ENCODE data around the gene CD86.
A peak's percentile ranks its signal among the peaks of the same experiment; 100 is the strongest.

CD86 gene, protein sequence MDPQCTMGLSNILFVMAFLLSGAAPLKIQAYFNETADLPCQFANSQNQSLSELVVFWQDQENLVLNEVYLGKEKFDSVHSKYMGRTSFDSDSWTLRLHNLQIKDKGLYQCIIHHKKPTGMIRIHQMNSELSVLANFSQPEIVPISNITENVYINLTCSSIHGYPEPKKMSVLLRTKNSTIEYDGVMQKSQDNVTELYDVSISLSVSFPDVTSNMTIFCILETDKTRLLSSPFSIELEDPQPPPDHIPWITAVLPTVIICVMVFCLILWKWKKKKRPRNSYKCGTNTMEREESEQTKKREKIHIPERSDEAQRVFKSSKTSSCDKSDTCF

GRCh38 chr3:122055215-122055614 is at the start of gene CD86:
Gene CD86 (plus strand): TSS chr3:122055362. CDS start chr3:122055490, 128 bp downstream.
- DNase-seq, result no peak
- Histone ChIP-seq H3K27ac (no peak within 1 kb of the TSS), H3K9me3 (no peaks in the 10 kb centered on the region), H3K4me3 (peak within 1 kb of the TSS; percentile 13 to 25), H3K36me3 (no peaks in the 10 kb centered on the region), H3K27me3 (no peaks in the 10 kb centered on the region), H3K4me1 (no peaks in the 10 kb centered on the region)
- intact Hi-C loops (cut with DNase I; ENCODE audit: low total_unique reads), result no loop called here
- no peak for TF ChIP-seq CTCF (IDR thresholded peaks at IDR 0.05)

GRCh38 chr3:122006267-122006666 is 48.9 kb upstream of the CD86 start:
- Histone ChIP-seq H3K4me3 (no peak overlapping the region), H3K27me3 (no peaks in the 10 kb centered on the region), H3K27ac (no peak overlapping the region), H3K4me1 (no peaks in the 10 kb centered on the region), H3K9me3 (no peaks in the 10 kb centered on the region), H3K36me3 (no peaks in the 10 kb centered on the region)
- TF ChIP-seq CTCF (IDR thresholded peaks at IDR 0.05), result no peak
- no peak for DNase-seq
- intact Hi-C loops (cut with DNase I; ENCODE audit: low total_unique reads), result no loop called here

- H3K4me1 ChIP-seq, result no peaks in the 10 kb centered on the region
- TF ChIP-seq CTCF (IDR thresholded peaks at IDR 0.05), result no peak
- H3K27me3 ChIP-seq, result no peaks in the 10 kb centered on the region
- H3K36me3 ChIP-seq, result no peaks in the 10 kb centered on the region
- intact Hi-C loops (cut with DNase I; ENCODE audit: low total_unique reads), result no loop called here
- no peak for DNase-seq
- H3K4me3 ChIP-seq, result no peak overlapping the region
- no peak overlapping the region for H3K27ac ChIP-seq
- no peaks in the 10 kb centered on the region for H3K9me3 ChIP-seq
Observed at GRCh38 chr3:122008166-122008565, 47.0 kb upstream of the CD86 start.

- Histone ChIP-seq H3K9me3 (no peaks in the 10 kb centered on the region), H3K27me3 (no peaks in the 10 kb centered on the region), H3K4me1 (no peaks in the 10 kb centered on the region), H3K36me3 (no peaks in the 10 kb centered on the region), H3K4me3 (no peak overlapping the region), H3K27ac (no peak overlapping the region)
- no peak for DNase-seq
- no peak for TF ChIP-seq CTCF (IDR thresholded peaks at IDR 0.05)
- intact Hi-C loops (cut with DNase I; ENCODE audit: low total_unique reads), result no loop called here
Observed at GRCh38 chr3:122010506-122010905, 44.7 kb upstream of the CD86 start.

DNA sequence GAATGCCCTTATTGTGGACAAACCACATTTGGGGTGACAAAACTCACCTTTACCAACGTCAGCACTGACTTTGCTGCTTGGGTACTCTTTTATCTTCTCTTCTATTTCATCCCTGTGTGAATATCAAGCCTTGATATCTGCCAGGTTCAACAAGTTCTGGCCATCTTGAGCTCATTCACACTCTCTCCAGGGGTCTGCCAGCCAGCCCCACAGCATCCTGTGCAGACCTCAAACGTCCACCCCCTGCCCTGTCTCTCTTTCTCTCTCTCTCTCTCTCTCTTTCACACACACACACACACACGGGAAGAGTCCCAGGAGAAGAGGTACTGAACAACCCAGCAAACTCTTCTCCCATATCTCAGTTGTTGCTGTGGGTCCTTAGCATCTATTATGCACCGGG is 43.8 kb upstream of the CD86 start:
- H3K4me3 ChIP-seq, result no peak overlapping the region
- TF ChIP-seq CTCF (IDR thresholded peaks at IDR 0.05), result no peak
- H3K36me3 ChIP-seq, result no peaks in the 10 kb centered on the region
- no peaks in the 10 kb centered on the region for H3K9me3 ChIP-seq
- no peak overlapping the region for H3K27ac ChIP-seq
- DNase-seq, result no peak
- no peaks in the 10 kb centered on the region for H3K4me1 ChIP-seq
- H3K27me3 ChIP-seq, result no peaks in the 10 kb centered on the region
- intact Hi-C loops (cut with DNase I; ENCODE audit: low total_unique reads), result no loop called here
